Measurements from ENCODE around the gene CAP1. TPM values are rescaled to one million over a fixed set of nuclear protein-coding genes. Genes with fewer than 3 reads are reported as not detected.

The CAP1 gene
- total and polyA plus RNA-seq, 9 of the 15 experiments (the other 6 are each of a cell fraction or from before 2014, with no cell fraction given) = 230 to 658 (median 281) TPM

DNA sequence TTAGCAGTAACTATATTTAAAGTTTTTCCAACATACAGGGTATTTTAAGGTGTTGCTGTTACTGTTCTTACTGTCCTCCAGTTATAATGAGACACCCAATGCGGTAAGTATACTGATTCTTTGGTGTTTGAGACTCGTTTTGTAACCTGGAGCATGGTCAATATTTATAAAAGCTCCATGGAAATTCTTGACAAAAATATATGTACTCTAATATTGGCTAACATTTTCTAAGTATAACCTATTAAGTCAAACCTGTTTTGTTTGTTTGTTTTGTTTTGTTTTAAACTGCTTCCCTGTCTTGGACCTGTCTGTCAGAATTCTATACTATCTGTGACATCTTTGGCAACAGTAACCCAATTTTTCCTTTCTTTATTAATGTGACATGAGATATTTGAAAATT is 15.9 kb upstream of the CAP1 start:
- Histone ChIP-seq H3K9me3 (replicated peaks; ENCODE audit: control insufficient read depth, insufficient read depth, low read depth, low read length) (peaks cover 10% of the 10 kb centered on the region; the same call in 1 of the 2 replicates), H3K79me2 (ENCODE audit: control insufficient read depth, insufficient read depth, low read length) (no peaks in the 10 kb centered on the region), H3K27me3 (ENCODE audit: control insufficient read depth in 2 of 2, insufficient read depth in 2 of 2, low read length in 2 of 2) (no peaks in the 10 kb centered on the region; a peak in 1 of 5 replicates), H3K9ac (ENCODE audit: insufficient read depth in 1 of 2, low read depth in 2 of 2, low read length in 2 of 2) (no peak overlapping the region), H3K4me3 (no peak overlapping the region), H3K27ac (ENCODE audit: extremely low read depth, low read depth, low read length) (no peak overlapping the region), H3K4me2 (ENCODE audit: insufficient read depth, low read length) (no peak overlapping the region), H3K9me1 (ENCODE audit: control insufficient read depth, insufficient read depth, low read length) (no peaks in the 10 kb centered on the region), H4K20me1 (replicated peaks; ENCODE audit: control insufficient read depth, insufficient read depth, low read length) (no peaks in the 10 kb centered on the region), H2AFZ (ENCODE audit: low read depth, low read length) (no peak overlapping the region), H3K4me1 (replicated peaks in 1 of 2; ENCODE audit: control insufficient read depth in 2 of 2, insufficient read depth in 2 of 2, low read length in 2 of 2) (peaks cover 0 to 16% of the 10 kb centered on the region in 2 experiments; a peak in 3 of 5 replicates), H3K36me3 (ENCODE audit: control insufficient read depth, insufficient read depth, low read length) (no peaks in the 10 kb centered on the region)
- WGBS (ENCODE audit: insufficient coverage, low coverage, missing lambda C conversion rate) = 5% methylated on average over 2 of the region's 2 CpGs
- no peak for TF ChIP-seq SLC30A9 (CRISPR knock-in tag; IDR thresholded peaks at IDR 0.05)
- no peak for TF ChIP-seq FUS (optimal IDR thresholded peaks at IDR 0.05; ENCODE audit: low read depth, low read length)
- TF ChIP-seq BCOR (IDR thresholded peaks at IDR 0.05) = no peak
- no peak for TF ChIP-seq MYBL2 (IDR thresholded peaks at IDR 0.05; ENCODE audit: low read depth)
- no peak for TF ChIP-seq MYBL2 (CRISPR knock-in tag; IDR thresholded peaks at IDR 0.05; ENCODE audit: borderline replicate concordance)
- no peak for TF ChIP-seq HNRNPL (IDR thresholded peaks at IDR 0.05; ENCODE audit: low read depth, low read length)
- no peak for TF ChIP-seq MCM3 (IDR thresholded peaks at IDR 0.05)
- no TSS peak for BruUV-seq (replicated peaks)
- ChIA-PET CTCF (ENCODE audit: low intra/inter-chr PET ratio) (no interaction called here), POLR2A (interaction anchor here (0.8 to 0.9 kb wide), 2 partner anchors 15 to 53 kb away, joined by 3 read pairs; no protein-coding TSS in a partner anchor)
- in situ Hi-C loops (cut with MboI) (no loop called here), intact Hi-C loops (cut with micrococcal nuclease) (loop anchor here (5.0 kb wide), 1 partner anchor 37 kb away; no protein-coding TSS in a partner anchor)
- ATAC-seq (no peak), FAIRE-seq (no peak), DNase-seq (ENCODE audit: extremely low read depth in 1 of 4, low spot score in 3 of 4) (no peak)

DNA sequence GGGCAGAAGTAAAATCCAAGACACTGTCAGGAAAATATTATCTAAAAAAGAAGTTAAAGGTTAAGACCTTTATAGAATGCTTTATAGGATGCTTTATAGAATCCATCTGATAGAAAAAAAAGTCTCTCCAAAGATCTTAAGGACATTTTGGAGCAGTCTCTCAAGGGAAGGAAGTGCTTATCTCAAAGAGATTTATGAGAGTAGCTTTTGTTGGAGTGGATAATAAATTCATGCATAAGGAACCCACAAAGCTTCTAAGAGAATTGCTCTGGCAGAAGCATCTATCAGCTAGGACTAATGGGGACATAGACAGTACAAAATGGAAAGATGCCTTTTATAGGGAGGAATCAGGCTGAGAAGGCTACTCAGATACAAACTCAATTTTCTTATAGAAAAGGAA is 12.9 kb upstream of the CAP1 start:
- ChIA-PET POLR2A (interaction anchor here (0.6 to 3.9 kb wide), 5 partner anchors 10 to 71 kb away, joined by 3 to 27 read pairs (median 3); partner anchors contain the start of gene CAP1), CTCF (ENCODE audit: low intra/inter-chr PET ratio) (no interaction called here)
- H3K9me1 ChIP-seq (ENCODE audit: control insufficient read depth, insufficient read depth, low read length) = no peaks in the 10 kb centered on the region
- ATAC-seq (no peak), FAIRE-seq (no peak), DNase-seq (ENCODE audit: extremely low read depth in 1 of 4, low spot score in 3 of 4) (no peak)
- H4K20me1 ChIP-seq (replicated peaks; ENCODE audit: control insufficient read depth, insufficient read depth, low read length) = no peaks in the 10 kb centered on the region
- no peak overlapping the region for H3K4me3 ChIP-seq
- H3K79me2 ChIP-seq (ENCODE audit: control insufficient read depth, insufficient read depth, low read length) = no peaks in the 10 kb centered on the region
- BruUV-seq (replicated peaks) = no TSS peak
- H2AFZ ChIP-seq (ENCODE audit: low read depth, low read length) = no peak overlapping the region
- H3K9ac ChIP-seq (ENCODE audit: insufficient read depth in 1 of 2, low read depth in 2 of 2, low read length in 2 of 2) = no peak overlapping the region
- H3K4me2 ChIP-seq (ENCODE audit: insufficient read depth, low read length) = no peak overlapping the region
- intact Hi-C loops (cut with micrococcal nuclease) (loop anchor here (5.0 kb wide), 1 partner anchor 40 kb away; no protein-coding TSS in a partner anchor), in situ Hi-C loops (cut with MboI) (no loop called here)
- H3K27ac ChIP-seq (ENCODE audit: extremely low read depth, low read depth, low read length) = no peak overlapping the region
- peaks cover 10% of the 10 kb centered on the region; the same call in 1 of the 2 replicates for H3K9me3 ChIP-seq (replicated peaks; ENCODE audit: control insufficient read depth, insufficient read depth, low read depth, low read length)
- no peaks in the 10 kb centered on the region; a peak in 1 of 5 replicates for H3K27me3 ChIP-seq (ENCODE audit: control insufficient read depth in 2 of 2, insufficient read depth in 2 of 2, low read length in 2 of 2)
- H3K4me1 ChIP-seq (replicated peaks in 1 of 2; ENCODE audit: control insufficient read depth in 2 of 2, insufficient read depth in 2 of 2, low read length in 2 of 2) = peaks cover 0 to 18% of the 10 kb centered on the region in 2 experiments; a peak in 3 of 5 replicates
- no peaks in the 10 kb centered on the region for H3K36me3 ChIP-seq (ENCODE audit: control insufficient read depth, insufficient read depth, low read length)
- TF ChIP-seq XRCC4 (IDR thresholded peaks at IDR 0.05; ENCODE audit: extremely low read depth, insufficient read depth, insufficient read length) (no peak), SPI1 (IDR thresholded peaks at IDR 0.05; ENCODE audit: borderline replicate concordance, low read depth, low read length) (peak; percentile 19; the same call in 1 of the 2 replicates), ETV1 (tag; conservative IDR thresholded peaks at IDR 0.05; ENCODE audit: low read depth) (peak; percentile 39; the same call in 1 of the 2 replicates), CBX8 (IDR thresholded peaks at IDR 0.05; ENCODE audit: borderline replicate concordance, extremely low read depth, low read depth, low read length, poor library complexity, severe bottlenecking) (no peak)
- TF ChIP-seq, protein P1, sequence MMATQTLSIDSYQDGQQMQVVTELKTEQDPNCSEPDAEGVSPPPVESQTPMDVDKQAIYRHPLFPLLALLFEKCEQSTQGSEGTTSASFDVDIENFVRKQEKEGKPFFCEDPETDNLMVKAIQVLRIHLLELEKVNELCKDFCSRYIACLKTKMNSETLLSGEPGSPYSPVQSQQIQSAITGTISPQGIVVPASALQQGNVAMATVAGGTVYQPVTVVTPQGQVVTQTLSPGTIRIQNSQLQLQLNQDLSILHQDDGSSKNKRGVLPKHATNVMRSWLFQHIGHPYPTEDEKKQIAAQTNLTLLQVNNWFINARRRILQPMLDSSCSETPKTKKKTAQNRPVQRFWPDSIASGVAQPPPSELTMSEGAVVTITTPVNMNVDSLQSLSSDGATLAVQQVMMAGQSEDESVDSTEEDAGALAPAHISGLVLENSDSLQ (IDR thresholded peaks at IDR 0.05) = peak; percentile 41
- TF ChIP-seq, protein P2, sequence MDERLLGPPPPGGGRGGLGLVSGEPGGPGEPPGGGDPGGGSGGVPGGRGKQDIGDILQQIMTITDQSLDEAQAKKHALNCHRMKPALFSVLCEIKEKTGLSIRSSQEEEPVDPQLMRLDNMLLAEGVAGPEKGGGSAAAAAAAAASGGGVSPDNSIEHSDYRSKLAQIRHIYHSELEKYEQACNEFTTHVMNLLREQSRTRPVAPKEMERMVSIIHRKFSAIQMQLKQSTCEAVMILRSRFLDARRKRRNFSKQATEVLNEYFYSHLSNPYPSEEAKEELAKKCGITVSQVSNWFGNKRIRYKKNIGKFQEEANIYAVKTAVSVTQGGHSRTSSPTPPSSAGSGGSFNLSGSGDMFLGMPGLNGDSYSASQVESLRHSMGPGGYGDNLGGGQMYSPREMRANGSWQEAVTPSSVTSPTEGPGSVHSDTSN (CRISPR knock-in tag; IDR thresholded peaks at IDR 0.05; ENCODE audit: low read depth) = no peak
- TF ChIP-seq, protein P2 (tag; conservative IDR thresholded peaks at IDR 0.05; ENCODE audit: low read depth) = peak; percentile 78
